AG09309 (cell line): ENCODE data around the gene CFAP65.

ENCODE experiments used
- DNase-seq: peaks from one replicate; pipeline ENCODE4 v3.0.0-alpha.2; 2010; ENCODE audit warnings: low read depth
- H3K4me3 ChIP-seq: 2 replicates; pipeline ENCODE4 v1.5.1; 2011; ENCODE audit warnings: mild to moderate bottlenecking, low read depth, low read length, moderate library complexity; ENCODE audit not compliant: control insufficient read depth
- CTCF ChIP-seq: IDR thresholded peaks from 2 replicates; pipeline ENCODE4 v1.5.1; 2011; ENCODE audit warnings: mild to moderate bottlenecking, low read depth, low read length, inconsistent platforms; ENCODE audit not compliant: insufficient read depth, control insufficient read depth; ENCODE audit errors: missing control alignments

Gene CFAP65

GRCh38 chr2:218957671-218958070 is 83.6 kb downstream of the CFAP65 start:
- no peak overlapping the region for H3K4me3 ChIP-seq
- no peak for TF ChIP-seq CTCF
- no peak for DNase-seq

DNA sequence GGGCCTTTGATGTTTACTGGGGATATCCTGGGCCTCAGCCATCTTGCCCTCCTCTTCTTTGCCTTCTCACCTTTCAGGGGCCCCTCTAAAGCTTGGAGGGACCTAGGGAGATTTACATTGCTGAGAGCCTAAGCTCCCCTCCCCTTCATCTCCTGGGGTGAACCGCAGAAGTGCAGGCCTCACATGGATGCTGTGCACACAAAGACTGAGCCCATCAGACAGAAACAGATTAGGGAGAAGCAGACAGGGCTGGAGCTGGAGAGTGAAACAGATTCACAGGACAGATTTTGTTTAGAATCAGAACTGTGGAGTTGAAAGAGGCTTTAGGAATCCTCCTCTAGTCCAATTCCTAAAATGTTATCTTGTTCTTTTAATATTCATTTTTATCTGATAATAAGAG is 85.3 kb downstream of the CFAP65 start:
- TF ChIP-seq CTCF: no peak
- H3K4me3 ChIP-seq: no peak overlapping the region
- no peak for DNase-seq

DNA sequence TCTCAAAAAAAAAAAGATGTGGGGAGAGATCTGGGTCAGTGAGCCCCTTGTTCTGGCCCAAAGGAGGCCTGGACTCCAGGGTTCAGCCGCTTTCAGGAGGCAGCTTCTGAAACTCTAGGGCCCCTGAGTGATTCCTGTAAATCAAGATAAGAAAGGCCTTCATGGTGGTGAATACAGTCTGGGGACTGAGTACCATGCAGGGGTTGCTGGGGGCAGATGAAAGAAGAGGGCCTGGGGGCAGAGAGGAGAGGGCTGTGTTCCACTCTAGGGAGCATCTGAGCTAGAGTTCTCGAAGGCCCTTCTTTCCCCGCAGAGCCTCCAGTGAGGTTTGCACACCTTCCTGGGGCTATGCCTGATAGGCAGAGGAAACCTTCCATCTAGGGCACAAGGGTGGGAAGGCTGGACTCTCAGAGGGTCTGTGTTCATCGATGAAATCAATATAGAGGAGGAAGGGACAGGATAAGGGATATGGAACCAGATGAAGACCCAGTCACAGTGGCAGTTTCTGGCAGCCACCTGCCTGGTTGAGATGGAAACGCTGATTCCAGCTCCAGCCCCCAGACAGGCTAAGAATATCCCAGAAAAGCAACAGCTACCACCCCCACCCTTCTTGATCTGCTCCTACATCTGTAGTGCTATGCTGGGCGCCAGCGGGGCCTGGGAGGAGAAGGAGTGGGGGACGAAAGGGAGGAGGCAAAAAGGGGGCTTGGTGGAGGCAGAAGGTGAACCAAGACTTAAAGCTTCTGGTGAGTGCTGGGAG is 86.6 kb downstream of the CFAP65 start:
- TF ChIP-seq CTCF: no peak
- H3K4me3 ChIP-seq: no peak overlapping the region
- DNase-seq: no peak

GRCh38 chr2:218953366-218953954 is 87.9 kb downstream of the CFAP65 start:
- DNase-seq: no peak
- no peak overlapping the region for H3K4me3 ChIP-seq
- no peak for TF ChIP-seq CTCF
